Gastroesophageal sphincter (tissue), 4 donors: Measurements from ENCODE around the gene RXFP4. TPM values are rescaled to one million over a fixed set of nuclear protein-coding genes. Genes with fewer than 3 reads are reported as not detected.
A peak's percentile ranks its signal among the peaks of the same experiment; 100 is the strongest.

Source experiments
- ATAC-seq: fragments of 150-250 bp; one replicate; pipeline ENCODE4 v1.9.1; 2016; ENCODE audit warnings: mild to moderate bottlenecking, moderate library complexity
- H3K27ac ChIP-seq, 4 donors: fragments of 200-600 bp; sonication (generic) in 3 of 4; 1 replicate in 3 of 4; 2 replicates in 1 of 4; pipeline ENCODE4 v1.5.1; 2016 to 2019
- H3K27me3 ChIP-seq: fragments of 200-600 bp; sonication (generic); one replicate; pipeline ENCODE4 v1.5.1; 2019
- H3K36me3 ChIP-seq, 2 donors: fragments of 200-600 bp; sonication (generic); one replicate each; pipeline ENCODE4 v1.5.1; 2019; ENCODE audit warnings: control low read depth in 1 of 2
- H3K4me1 ChIP-seq, 3 donors: fragments of 200-600 bp; sonication (generic); 1 replicate in 2 of 3; 2 replicates in 1 of 3; pipeline ENCODE4 v1.5.1; 2016 to 2019; ENCODE audit warnings: control low read depth in 2 of 3
- H3K4me3 ChIP-seq, 2 donors: fragments of 200-600 bp; sonication (generic); one replicate each; pipeline ENCODE4 v1.5.1; 2019; ENCODE audit warnings: mild to moderate bottlenecking in 1 of 2, moderate library complexity in 1 of 2
- H3K9me3 ChIP-seq, 3 donors: fragments of 200-600 bp; sonication (generic); one replicate each; pipeline ENCODE4 v1.5.1; 2017 to 2019; ENCODE audit warnings: control low read depth in 2 of 3
- CTCF ChIP-seq, 4 experiments: fragments of 200-600 bp in 2 of 4; fragments of 450-650 bp in 2 of 4; sonication (generic) in 1 of 4; IDR thresholded peaks; one replicate each; pipeline ENCODE4 v1.5.1; 2017 to 2019; ENCODE audit warnings: antibody characterized with exemption in 4 of 4, mild to moderate bottlenecking in 2 of 4, moderate library complexity in 2 of 4
- EP300 ChIP-seq: sonication (generic); formaldehyde crosslinking; IDR thresholded peaks from one replicate; pipeline ENCODE4 v1.6.1; 2017; ENCODE audit warnings: antibody characterized with exemption, mild to moderate bottlenecking
- POLR2A ChIP-seq, 2 donors: fragments of 450-650 bp; IDR thresholded peaks; one replicate each; pipeline ENCODE4 v1.6.1; 2017; ENCODE audit warnings: antibody characterized with exemption in 2 of 2, mild to moderate bottlenecking in 2 of 2, moderate library complexity in 1 of 2
- POLR2AphosphoS5 ChIP-seq: sonication (generic); formaldehyde crosslinking; IDR thresholded peaks from one replicate; pipeline ENCODE4 v1.6.1; 2017; ENCODE audit warnings: antibody characterized with exemption
- WGBS, 2 donors: methylation state at CpG; one replicate each; pipeline ENCODE4 v1.1.5; 2018; ENCODE audit warnings: low coverage in 1 of 2; 5-methylcytosine and 5-hydroxymethylcytosine counted together
- total RNA-seq, 4 donors: library from RNA; depleted of rRNA; stranded (reverse); fragments of >200 nt; gene quantifications; one replicate each; pipeline ENCODE4 v1.1.0, GENCODE V29; 2016

Gene RXFP4
- total RNA-seq, 4 donors from 2014 or later = 0.27 TPM; not detected in 3

GRCh38 chr1:155971910-155972809, 30.7 kb downstream of the RXFP4 start:
- Histone ChIP-seq H3K4me3 (no peak overlapping the region), H3K4me1 (peaks cover 20 to 98% (median 83%) of the 10 kb centered on the region in 3 donors), H3K36me3 (peaks cover 0 to 10% of the 10 kb centered on the region in 2 donors), H3K9me3 (no peaks in the 10 kb centered on the region), H3K27ac (peak overlapping the region in 3 of 4 donors; percentile 23 to 97 (median 93)), H3K27me3 (no peaks in the 10 kb centered on the region)
- no peak for TF ChIP-seq CTCF (IDR thresholded peaks at IDR 0.05)
- WGBS, 2 donors = 54 to 69% methylated on average over 4 to 6 of the region's 9 CpGs
- no peak for ATAC-seq

- WGBS, 2 donors = 32 to 46% methylated on average over 2 of the region's 3 CpGs
- peaks cover 0 to 5% of the 10 kb centered on the region in 2 donors for H3K36me3 ChIP-seq
- peak overlapping the region in 3 of 4 donors; percentile 93 to 99 (median 97) for H3K27ac ChIP-seq
- ATAC-seq = no peak
- H3K4me3 ChIP-seq = peak overlapping the region in 1 of 2 donors; percentile 73
- H3K4me1 ChIP-seq = peaks cover 11 to 88% (median 68%) of the 10 kb centered on the region in 3 donors
- TF ChIP-seq EP300 (no peak), CTCF (IDR thresholded peaks at IDR 0.05) (no peak), POLR2AphosphoS5 (no peak), POLR2A (IDR thresholded peaks at IDR 0.05) (no peak)
- no peaks in the 10 kb centered on the region for H3K27me3 ChIP-seq
- H3K9me3 ChIP-seq = no peaks in the 10 kb centered on the region
These were observed 32.3 kb downstream of the RXFP4 start for GRCh38 chr1:155973723-155974122.

GRCh38 chr1:155974208-155975115, 33.0 kb downstream of the RXFP4 start:
- ATAC-seq = no peak
- Histone ChIP-seq H3K4me3 (peak overlapping the region in 1 of 2 donors; percentile 73), H3K36me3 (no peaks in the 10 kb centered on the region), H3K27me3 (no peaks in the 10 kb centered on the region), H3K27ac (peak overlapping the region; percentile 93 to 99 (median 96)), H3K4me1 (peaks cover 11 to 88% (median 68%) of the 10 kb centered on the region in 3 donors), H3K9me3 (no peaks in the 10 kb centered on the region)
- no peak for TF ChIP-seq EP300
- TF ChIP-seq CTCF (IDR thresholded peaks at IDR 0.05) = no peak
- TF ChIP-seq POLR2AphosphoS5 = no peak
- TF ChIP-seq POLR2A (IDR thresholded peaks at IDR 0.05) = no peak
- 0 to 3% methylated on average over 5 to 7 of the region's 13 CpGs for WGBS, 2 donors

GRCh38 chr1:155975375-155976061, 34.1 kb downstream of the RXFP4 start:
- TF ChIP-seq EP300 (no peak), CTCF (IDR thresholded peaks at IDR 0.05) (no peak), POLR2AphosphoS5 (no peak), POLR2A (IDR thresholded peaks at IDR 0.05) (no peak)
- Histone ChIP-seq H3K36me3 (no peaks in the 10 kb centered on the region), H3K9me3 (no peaks in the 10 kb centered on the region), H3K4me3 (peak overlapping the region; percentile 73 to 92), H3K27me3 (no peaks in the 10 kb centered on the region), H3K27ac (peak overlapping the region; percentile 93 to 99 (median 96)), H3K4me1 (peaks cover 15 to 88% (median 68%) of the 10 kb centered on the region in 3 donors)
- ATAC-seq = no peak
- 0 to 14% methylated on average over 4 of the region's 4 CpGs for WGBS, 2 donors
